T47D (cell line): ENCODE measurements around the gene PLA2G6.

Source experiments
- DNase-seq, 2 experiments: peaks; one replicate each; pipeline versions ENCODE4 v3.0.0 to v3.0.0-alpha.2; 2011 to 2012; ENCODE audit warnings: low read depth in 1 of 2, low spot score in 1 of 2
- JUND ChIP-seq: IDR thresholded peaks from 2 replicates; pipeline ENCODE4 v1.6.1; 2012; ENCODE audit warnings: low read depth
- in situ Hi-C: cut with HindIII; loops from 2 replicates; pipeline ENCODE4 v1.10.0; 2016; ENCODE audit warnings: low sequenced_read_pairs, low pct_unique_long_range_greater_than_20kb

The PLA2G6 gene

DNA sequence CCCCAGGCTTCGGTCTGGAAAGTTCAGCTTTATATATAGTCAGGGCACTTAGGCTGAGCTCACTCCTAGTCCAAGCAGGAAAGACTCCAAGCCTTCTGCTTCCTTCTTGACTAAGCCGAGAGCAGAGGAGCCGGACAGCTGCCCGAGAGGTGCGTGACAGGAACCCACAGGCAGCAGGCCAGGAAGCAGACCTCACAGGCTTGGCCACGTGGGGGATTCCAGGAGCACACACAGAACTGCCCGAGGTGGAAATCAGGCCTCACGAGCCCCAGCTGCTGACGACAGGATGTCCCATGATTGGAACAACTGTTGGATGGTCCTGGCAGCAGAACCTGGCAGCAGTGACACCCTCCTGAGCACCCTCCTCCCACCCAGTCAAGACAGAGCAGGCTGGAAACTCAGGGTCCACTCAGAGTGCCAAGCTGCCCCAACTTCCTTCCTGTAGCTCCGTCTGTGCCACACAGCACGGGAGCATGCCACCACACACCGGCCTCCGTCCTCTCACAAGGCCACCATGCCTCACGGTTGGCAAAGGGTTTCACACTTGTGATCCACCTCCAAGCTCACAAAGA, 5.4 kb downstream of the PLA2G6 start:
- peak in 1 of 2 experiments; percentile 68 for DNase-seq
- in situ Hi-C loops: no loop called here
- no peak for TF ChIP-seq JUND

DNA sequence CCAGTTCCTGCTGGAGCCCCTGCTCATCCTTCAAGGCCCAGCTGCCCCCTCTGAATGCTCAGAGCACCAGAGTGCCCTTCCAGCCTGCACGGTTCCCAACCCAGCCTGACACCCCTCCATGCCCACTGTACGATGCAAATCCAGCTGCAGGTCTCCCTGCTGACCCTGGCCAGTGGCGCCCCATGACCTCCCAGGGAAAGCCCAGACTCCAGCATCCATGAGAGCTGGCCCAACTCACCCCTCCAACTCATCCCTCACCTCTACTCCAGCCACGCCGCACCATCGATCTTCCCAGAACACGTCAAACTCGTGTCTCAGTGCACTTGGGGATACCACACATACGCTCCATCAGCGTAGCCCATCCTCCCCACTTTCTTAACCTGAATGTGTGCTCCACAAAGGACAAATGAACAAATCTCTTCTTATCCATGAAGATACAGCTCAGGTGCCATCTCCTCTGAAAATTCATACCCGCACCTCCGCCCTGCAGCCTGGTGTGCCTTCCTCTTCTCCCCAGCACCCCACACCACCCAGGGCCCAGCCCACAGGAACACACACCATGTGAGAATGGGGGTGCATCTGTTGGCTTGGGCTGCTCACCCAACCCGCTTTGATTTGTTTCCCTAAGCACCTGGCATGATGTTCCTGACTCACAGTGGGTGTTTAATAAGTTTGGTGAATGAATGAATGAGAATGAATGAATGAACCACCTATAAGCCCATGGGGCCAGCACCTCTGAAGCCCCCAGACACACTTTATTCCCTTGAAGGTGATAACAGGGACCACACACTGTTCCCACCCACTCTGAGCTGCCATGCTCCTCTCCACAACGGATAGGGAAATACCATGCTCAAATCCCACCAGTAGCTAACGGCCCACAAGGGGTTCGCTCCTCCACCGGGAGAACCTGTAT, 6.2 kb downstream of the PLA2G6 start:
- no peak for TF ChIP-seq JUND
- no peak for DNase-seq
- in situ Hi-C loops: no loop called here

DNA sequence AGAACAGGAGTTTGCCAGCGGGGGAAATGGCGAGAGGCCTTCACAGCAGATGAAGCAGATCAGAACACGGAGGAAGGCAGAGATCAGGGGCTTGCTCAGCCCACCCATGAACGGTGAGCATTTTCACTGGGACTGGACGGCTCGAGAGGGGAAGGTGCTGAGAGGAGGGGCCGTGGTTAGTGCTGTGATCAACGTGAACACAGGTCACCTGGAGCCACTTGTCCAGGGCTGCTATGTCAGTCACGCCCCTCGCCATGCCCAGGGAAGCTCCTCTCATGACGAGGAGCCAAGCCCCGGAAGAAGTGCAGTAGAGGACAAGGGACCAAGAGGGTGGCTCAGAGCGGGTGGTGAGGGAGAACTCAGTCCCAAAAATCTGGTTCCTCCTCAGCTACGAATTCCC, 7.0 kb downstream of the PLA2G6 start:
- no peak for DNase-seq
- in situ Hi-C loops: no loop called here
- TF ChIP-seq JUND: no peak

DNA sequence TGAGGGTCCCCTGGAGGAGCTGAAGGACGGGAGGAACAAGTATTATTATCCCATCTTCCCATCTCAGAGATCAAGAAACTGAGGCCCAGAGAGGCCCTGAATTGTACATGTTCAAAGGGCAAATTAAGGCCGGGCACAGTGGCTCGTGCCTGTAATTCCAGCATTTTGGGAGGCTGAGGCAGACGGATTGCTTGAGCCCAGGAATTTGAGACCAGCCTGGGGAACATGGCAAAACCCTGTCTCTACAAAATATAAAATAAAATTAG, 8.1 kb downstream of the PLA2G6 start:
- TF ChIP-seq JUND: no peak
- in situ Hi-C loops: no loop called here
- DNase-seq: no peak

DNA sequence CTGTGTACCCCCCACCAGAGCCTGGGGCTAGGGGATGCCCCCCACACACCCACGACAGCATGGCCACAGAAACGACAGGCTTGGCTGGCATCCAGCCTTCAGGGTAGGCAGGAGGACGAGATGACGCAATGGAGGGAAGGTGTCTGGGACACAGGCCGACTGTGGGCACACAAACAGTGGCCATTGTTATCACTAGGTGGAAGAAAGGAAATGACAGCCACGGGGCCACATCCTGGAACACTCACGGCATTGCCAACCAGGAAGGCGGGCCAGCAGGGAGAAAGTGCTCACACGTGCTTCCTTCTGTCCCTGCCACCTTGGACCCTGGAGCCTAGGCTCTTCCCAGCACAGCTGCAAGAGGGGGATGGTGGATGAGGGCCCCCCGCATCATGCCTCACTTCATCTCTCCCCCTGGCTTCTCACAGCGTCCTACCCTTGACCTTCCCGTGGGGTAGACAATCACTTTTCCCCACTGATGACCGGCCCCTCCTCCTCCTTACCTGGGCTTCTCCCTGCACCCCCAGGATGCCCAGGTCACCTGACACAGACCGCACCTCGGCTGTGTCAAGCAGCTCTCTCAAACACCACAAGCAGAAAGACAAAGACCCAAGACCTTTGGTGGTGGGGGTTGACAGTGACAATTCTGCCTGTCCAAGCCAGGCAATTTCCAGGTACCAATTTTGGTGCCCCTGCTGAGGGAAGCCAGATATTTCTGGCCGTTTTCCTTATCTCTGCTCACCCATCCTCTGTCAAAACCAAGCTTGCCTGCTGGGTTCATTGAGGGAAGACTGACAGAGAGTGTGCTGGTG, 8.6 kb downstream of the PLA2G6 start:
- DNase-seq: no peak
- no peak for TF ChIP-seq JUND
- in situ Hi-C loops: no loop called here

DNA sequence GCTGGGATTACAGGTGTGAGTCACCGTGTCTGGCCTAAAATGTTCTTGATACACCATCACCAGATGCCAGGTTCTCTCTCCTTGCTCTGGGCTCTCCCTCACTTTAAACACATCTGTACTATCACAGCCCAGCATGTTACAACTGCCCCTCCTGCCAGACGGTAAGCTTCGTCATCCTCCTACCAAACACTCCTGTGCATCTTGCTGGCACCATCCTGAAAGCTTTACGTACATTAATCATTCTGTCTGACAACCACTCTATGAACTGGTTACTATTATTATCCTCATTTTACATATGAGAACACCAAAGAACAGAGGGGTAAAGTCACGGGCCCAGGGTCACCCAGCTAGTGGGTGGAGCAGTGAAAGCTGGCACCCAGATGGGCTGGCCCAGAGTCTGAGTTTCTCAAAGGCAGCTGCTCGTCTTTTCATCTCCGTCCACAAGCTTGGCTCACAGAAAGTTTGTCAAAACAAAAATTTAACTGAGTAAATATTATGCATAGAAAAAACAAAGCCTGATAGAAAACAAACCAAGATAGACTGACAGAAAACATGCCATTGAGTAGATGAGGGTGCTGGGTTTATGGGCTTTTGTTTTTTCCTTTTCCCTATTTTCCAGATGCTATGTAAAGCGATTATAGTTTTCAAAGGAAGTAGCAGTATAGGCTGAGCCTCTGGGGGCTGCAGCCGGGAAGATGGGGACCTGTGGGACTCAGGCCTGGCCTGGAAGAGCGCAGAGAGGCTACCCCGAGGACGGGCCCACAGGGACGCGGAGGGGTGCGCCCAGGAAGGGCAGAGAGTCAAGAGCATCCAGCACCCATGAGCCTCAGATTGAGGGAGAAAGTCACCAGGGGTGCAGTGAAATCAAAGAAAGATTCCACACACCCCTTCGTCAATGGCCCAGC, 9.5 kb downstream of the PLA2G6 start:
- DNase-seq: no peak
- in situ Hi-C loops: no loop called here
- no peak for TF ChIP-seq JUND

DNA sequence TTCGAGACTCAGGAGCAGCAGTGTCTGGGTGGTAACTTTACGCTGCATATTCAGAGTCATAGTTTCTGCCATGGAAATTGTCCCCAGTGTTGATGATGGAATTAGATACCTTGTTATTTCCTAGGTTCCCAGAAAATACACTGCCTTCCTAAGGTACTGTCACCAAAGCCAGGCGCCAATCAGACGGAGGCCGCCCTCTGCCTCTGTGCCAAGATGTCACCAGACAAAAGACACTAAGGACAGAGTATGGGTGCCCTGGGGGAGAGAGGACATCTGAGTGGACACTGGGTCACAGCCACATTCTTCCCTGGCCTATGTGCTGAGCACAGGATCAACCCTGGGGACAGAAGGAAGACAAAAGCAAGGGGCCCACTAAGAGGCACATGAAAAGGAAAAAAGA, 11.2 kb downstream of the PLA2G6 start:
- DNase-seq: no peak
- TF ChIP-seq JUND: no peak
- in situ Hi-C loops: no loop called here

- in situ Hi-C loops: no loop called here
- DNase-seq: no peak
- no peak for TF ChIP-seq JUND
These were observed 12.5 kb downstream of the PLA2G6 start for GRCh38 chr22:38169116-38169515.

DNA sequence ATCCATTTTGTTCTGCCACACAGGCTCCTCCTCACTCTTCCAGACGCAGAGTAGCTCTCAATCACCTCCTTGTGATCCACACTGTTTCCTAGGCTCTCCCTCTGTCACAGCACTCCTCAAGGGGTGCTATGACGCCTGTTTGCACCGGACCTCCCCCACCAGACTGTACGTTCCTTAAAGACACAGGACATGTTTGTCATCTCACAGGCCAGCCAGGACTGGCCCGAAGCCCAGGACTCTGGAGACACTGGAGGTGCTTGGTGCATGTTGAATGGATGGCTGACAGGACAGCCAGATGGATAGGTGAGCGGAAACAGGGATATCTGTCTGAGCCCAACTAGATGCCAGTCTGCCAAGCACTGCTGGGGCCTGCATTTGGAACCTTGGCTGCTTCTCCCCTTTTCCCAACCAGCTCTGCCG, 13.6 kb downstream of the PLA2G6 start:
- DNase-seq: peak in 1 of 2 experiments; percentile 66
- in situ Hi-C loops: no loop called here
- no peak for TF ChIP-seq JUND

GRCh38 chr22:38165922-38166593, 15.6 kb downstream of the PLA2G6 start:
- no peak for TF ChIP-seq JUND
- no peak for DNase-seq
- in situ Hi-C loops: no loop called here

- TF ChIP-seq JUND: no peak
- in situ Hi-C loops: no loop called here
- DNase-seq: no peak
These were observed 17.1 kb downstream of the PLA2G6 start for GRCh38 chr22:38164551-38164918.
